ENCODE data around the gene HAO1. TPM values are rescaled to one million over a fixed set of nuclear protein-coding genes. Genes with fewer than 3 reads are reported as not detected.

Gene HAO1
- total and polyA plus RNA-seq, 2 of the 4 experiments (the other 2 are of a cell fraction): not detected

GRCh38 chr20:7843613-7844012, 96.6 kb downstream of the HAO1 start:
- Histone ChIP-seq H3K4me1 (ENCODE audit: control insufficient read depth, insufficient read depth, low read length) (peaks cover 4% of the 10 kb centered on the region; the same call in 1 of the 2 replicates), H2AFZ (replicated peaks; ENCODE audit: low read length, poor library complexity) (no peak overlapping the region), H3K18ac (ENCODE audit: low read depth, low read length) (no peak overlapping the region), H2BK15ac (ENCODE audit: low read depth, low read length) (no peak overlapping the region), H3K79me1 (ENCODE audit: low read depth in 1 of 2, low read length in 2 of 2) (no peaks in the 10 kb centered on the region), H3K9me1 (ENCODE audit: insufficient read depth, low read length) (peaks cover 5% of the 10 kb centered on the region; the same call in 1 of the 2 replicates), H3K9me3 (ENCODE audit: control insufficient read depth, insufficient read depth, low read length) (no peaks in the 10 kb centered on the region), H3K27ac (ENCODE audit: insufficient read depth, low read length) (no peak overlapping the region), H3K56ac (ENCODE audit: extremely low read depth, insufficient read depth, low read length) (no peak overlapping the region), H2BK20ac (ENCODE audit: low read depth, low read length) (no peak overlapping the region), H3K4ac (ENCODE audit: low read depth, low read length) (no peak overlapping the region), H2AK9ac (replicated peaks; ENCODE audit: low read depth, low read length, poor library complexity) (no peak overlapping the region), H2BK120ac (ENCODE audit: low read depth, low read length) (no peak overlapping the region), H3K27me3 (ENCODE audit: control insufficient read depth, insufficient read depth, low read length) (no peaks in the 10 kb centered on the region; the same call in 1 of the 2 replicates), H3K36me3 (ENCODE audit: control insufficient read depth, insufficient read depth, low read length) (no peaks in the 10 kb centered on the region), H3K14ac (replicated peaks; ENCODE audit: low read depth, low read length) (no peak overlapping the region), H2AK5ac (ENCODE audit: low read depth, low read length) (no peak overlapping the region), H4K5ac (ENCODE audit: low read depth, low read length) (no peak overlapping the region), H2BK5ac (ENCODE audit: low read depth, low read length, poor library complexity, severe bottlenecking) (no peak overlapping the region), H4K20me1 (ENCODE audit: insufficient read depth, low read length) (0 out of 2 replicates have a peak, but pooled peaks cover 3% of the 10 kb centered on the region), H3K9ac (ENCODE audit: low read depth, low read length) (no peak overlapping the region), H3K4me2 (ENCODE audit: low read depth, low read length) (no peak overlapping the region), H3K4me3 (ENCODE audit: insufficient read depth, low read depth, low read length) (no peak overlapping the region), H4K8ac (ENCODE audit: low read depth in 2 of 2, low read length in 2 of 2) (no peak overlapping the region), H3K23ac (ENCODE audit: low read depth, low read length) (no peak overlapping the region), H4K91ac (ENCODE audit: insufficient read depth, low read depth, low read length) (no peak overlapping the region)
- peak; percentile 34 for DNase-seq
- no peak for ATAC-seq (ENCODE audit: low read depth)
- intact Hi-C loops (cut with micrococcal nuclease): no loop called here
- no TSS peak for BruUV-seq (replicated peaks)
- ChIA-PET POLR2A (ENCODE audit: unreplicated experiment) (interaction anchor here (0.6 kb wide), 1 partner anchor 8 kb away, joined by 4 read pairs; no protein-coding TSS in a partner anchor), CTCF (no interaction called here)
- dilution Hi-C loops (cut with HindIII; ENCODE audit: low sequenced_read_pairs, unreplicated experiment): no loop called here
- no peak for TF ChIP-seq SMC3 (IDR thresholded peaks at IDR 0.05; ENCODE audit: low read depth, low read length)
- no peak for TF ChIP-seq CEBPB (IDR thresholded peaks at IDR 0.05; ENCODE audit: low read depth, low read length)
- no peak for TF ChIP-seq MXI1 (IDR thresholded peaks at IDR 0.05; ENCODE audit: borderline replicate concordance, low read depth, low read length)
- in situ Hi-C loops (cut with MboI; ENCODE audit: low sequenced_read_pairs): no loop called here

Data from IMR-90 (cell line).